ENCODE results near the gene ROS1.
A peak's percentile ranks its signal among the peaks of the same experiment; 100 is the strongest.

ROS1 gene

DNA sequence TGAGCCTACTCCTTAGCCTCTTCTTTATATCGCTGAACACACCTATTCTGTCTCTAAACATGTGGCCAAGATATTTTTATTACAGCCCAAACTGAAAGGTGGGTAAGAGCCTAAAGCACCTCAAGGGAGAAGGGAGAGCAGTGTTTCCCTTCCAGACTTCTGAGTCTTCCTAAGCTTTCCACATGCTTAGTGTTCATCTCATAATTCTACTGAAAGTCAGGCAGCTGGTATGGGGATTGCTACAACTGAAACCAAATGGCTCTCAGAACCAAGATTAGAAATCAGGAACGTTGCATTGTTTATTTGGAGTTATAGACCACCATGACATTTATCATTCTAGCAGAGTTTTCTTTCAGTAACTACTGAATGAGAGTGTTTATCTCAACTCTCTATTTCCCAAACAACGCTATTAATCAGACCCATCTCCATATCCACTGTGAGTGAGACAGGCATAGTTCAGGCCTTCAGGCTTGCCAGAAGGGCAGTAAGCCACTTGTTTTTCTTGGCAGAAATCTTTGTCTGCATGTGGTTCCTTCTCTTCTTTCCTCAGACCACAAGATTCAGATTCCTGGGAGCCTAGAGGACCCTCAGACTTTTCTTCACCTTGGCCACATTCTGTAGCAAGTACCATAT is 137.5 kb downstream of the ROS1 start:
- no peak overlapping the region for H3K4me3 ChIP-seq
- H3K4me1 ChIP-seq = no peaks in the 10 kb centered on the region
- no peaks in the 10 kb centered on the region for H4K20me1 ChIP-seq
- H3K27me3 ChIP-seq = no peaks in the 10 kb centered on the region
- H3K9ac ChIP-seq = no peak overlapping the region
- no peak overlapping the region for H3K4me2 ChIP-seq
- TF ChIP-seq Cebpa-rat (IDR thresholded peaks at IDR 0.05) = no peak
- H3K27ac ChIP-seq = no peak overlapping the region
- no peaks in the 10 kb centered on the region for H3K36me3 ChIP-seq
- no peaks in the 10 kb centered on the region for H3K9me3 ChIP-seq

DNA sequence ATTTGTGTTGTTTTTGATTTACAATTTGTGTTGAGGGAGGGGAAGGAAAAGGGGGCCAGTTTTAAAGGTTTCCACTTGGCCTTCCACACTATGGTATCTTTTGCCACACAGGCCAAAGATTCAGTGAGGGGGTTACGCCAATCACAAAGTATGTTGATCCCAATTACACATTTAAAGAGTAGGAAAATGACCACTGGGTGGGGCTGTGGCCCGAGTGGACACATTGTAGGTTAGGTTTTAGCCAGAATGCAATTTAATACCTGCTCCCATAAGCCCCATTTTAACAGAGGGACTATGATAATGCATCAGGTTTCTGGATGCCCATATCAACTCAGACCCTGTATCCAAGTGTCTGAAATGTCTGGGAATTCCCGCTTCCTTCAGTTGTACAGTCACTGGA is 144.8 kb downstream of the ROS1 start:
- Histone ChIP-seq H3K27ac (no peak overlapping the region), H3K4me3 (no peak overlapping the region), H3K36me3 (no peaks in the 10 kb centered on the region), H3K27me3 (no peaks in the 10 kb centered on the region), H3K9ac (no peak overlapping the region), H3K4me1 (no peaks in the 10 kb centered on the region), H3K4me2 (no peak overlapping the region), H3K9me3 (no peaks in the 10 kb centered on the region), H4K20me1 (no peaks in the 10 kb centered on the region)
- no peak for TF ChIP-seq Cebpa-rat (IDR thresholded peaks at IDR 0.05)

DNA sequence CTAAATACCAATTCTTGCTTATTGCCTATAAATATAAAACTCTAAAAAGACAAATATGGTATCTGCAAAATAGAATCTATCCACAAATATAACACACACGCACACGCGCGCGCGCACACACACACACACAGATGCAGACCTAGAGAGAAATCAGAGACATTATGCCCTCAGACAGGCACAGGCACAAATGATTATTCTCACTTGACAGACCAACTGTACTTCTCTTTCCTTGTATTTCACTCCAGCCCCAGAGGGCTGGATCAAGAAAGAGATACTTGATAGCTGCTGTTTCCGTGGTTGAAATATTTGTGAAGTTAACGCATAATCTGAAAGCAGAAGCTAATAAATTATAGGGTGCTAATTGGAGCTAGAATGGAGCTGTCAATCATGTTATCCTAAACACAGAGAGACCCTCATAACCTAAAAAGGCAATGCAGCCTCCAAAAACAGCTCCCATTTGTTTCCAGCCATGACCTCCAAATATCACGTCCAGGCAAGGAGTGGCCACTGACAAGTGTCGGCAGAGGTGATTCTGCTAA is 148.9 kb downstream of the ROS1 start:
- Histone ChIP-seq H3K9me3 (no peaks in the 10 kb centered on the region), H3K27me3 (no peaks in the 10 kb centered on the region), H3K9ac (no peak overlapping the region), H3K27ac (no peak overlapping the region), H3K4me2 (no peak overlapping the region), H3K4me3 (no peak overlapping the region), H3K36me3 (no peaks in the 10 kb centered on the region), H3K4me1 (peaks cover 8% of the 10 kb centered on the region), H4K20me1 (no peaks in the 10 kb centered on the region)
- TF ChIP-seq Cebpa-rat (IDR thresholded peaks at IDR 0.05) = no peak

DNA sequence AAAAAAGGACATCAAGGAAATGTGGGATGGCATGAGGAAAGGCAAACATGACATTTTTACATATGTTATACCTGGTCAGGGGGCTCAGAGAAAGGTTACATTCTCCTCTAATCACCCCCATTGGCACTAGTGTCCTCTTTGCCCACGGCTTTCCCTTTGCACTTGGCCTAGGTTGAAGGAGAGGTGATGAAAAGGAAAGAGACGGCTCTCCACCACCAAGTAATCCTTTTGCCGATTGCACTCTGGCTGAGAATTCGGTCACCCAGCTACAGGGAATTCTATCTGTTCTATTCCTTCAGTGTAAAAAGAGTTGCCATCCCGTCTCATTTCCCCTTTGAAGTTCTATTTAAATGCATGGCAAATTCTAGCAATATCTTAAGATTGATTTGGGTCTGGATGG is 150.0 kb downstream of the ROS1 start:
- no peak for TF ChIP-seq Cebpa-rat (IDR thresholded peaks at IDR 0.05)
- H3K9me3 ChIP-seq = peaks cover 3% of the 10 kb centered on the region
- no peaks in the 10 kb centered on the region for H4K20me1 ChIP-seq
- H3K4me3 ChIP-seq = no peak overlapping the region
- H3K36me3 ChIP-seq = no peaks in the 10 kb centered on the region
- peaks cover 8% of the 10 kb centered on the region for H3K4me1 ChIP-seq
- H3K4me2 ChIP-seq = no peak overlapping the region
- no peaks in the 10 kb centered on the region for H3K27me3 ChIP-seq
- H3K27ac ChIP-seq = no peak overlapping the region
- H3K9ac ChIP-seq = no peak overlapping the region

DNA sequence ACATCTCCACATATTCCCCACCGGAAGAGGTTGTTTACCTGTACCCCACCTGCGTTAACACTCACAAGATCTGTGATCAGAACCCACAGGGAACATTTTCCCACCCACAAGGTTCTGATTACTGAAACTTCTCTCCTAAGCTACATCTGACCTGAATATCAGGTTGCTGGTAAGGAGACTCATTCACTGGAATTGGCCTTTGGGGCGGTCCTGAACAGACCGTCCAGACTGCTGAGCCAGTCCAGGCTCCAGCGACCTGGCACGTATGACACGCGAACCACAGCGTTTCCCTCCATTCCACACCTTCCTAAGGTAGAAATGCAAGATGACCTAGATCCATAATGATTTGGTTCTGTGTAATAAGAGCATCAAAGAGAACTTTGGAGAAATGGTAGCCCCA is 150.5 kb downstream of the ROS1 start:
- H3K36me3 ChIP-seq = no peaks in the 10 kb centered on the region
- no peak overlapping the region for H3K27ac ChIP-seq
- TF ChIP-seq Cebpa-rat (IDR thresholded peaks at IDR 0.05) = no peak
- H3K9me3 ChIP-seq = peaks cover 8% of the 10 kb centered on the region
- H3K9ac ChIP-seq = no peak overlapping the region
- peaks cover 8% of the 10 kb centered on the region for H3K4me1 ChIP-seq
- H3K4me3 ChIP-seq = no peak overlapping the region
- H3K4me2 ChIP-seq = no peak overlapping the region
- H3K27me3 ChIP-seq = no peaks in the 10 kb centered on the region
- no peaks in the 10 kb centered on the region for H4K20me1 ChIP-seq

DNA sequence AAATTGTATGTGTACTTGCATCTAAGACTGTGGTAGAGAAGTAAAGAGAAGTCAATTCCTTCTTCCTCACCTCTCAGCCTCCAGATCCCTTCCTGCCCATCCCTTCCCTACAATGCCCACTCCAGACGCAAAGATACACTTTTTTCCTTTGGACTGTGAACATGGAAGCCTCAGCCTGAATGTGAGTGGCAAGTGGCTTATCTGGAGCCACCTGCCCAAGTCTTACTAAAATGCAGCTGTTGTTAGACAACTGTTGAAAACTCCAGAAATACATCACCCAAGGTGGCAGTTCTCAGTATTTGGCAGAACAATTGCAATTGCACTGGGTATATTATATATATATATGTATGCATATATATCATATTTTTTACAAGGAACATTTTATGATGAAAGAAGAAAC is 152.9 kb downstream of the ROS1 start:
- Histone ChIP-seq H3K4me1 (peaks cover 8% of the 10 kb centered on the region), H4K20me1 (no peaks in the 10 kb centered on the region), H3K4me3 (no peak overlapping the region), H3K27ac (no peak overlapping the region), H3K4me2 (peak overlapping the region; percentile 47), H3K9ac (no peak overlapping the region), H3K27me3 (peaks cover 5% of the 10 kb centered on the region; the same call in 1 of the 2 replicates), H3K36me3 (no peaks in the 10 kb centered on the region), H3K9me3 (peaks cover 13% of the 10 kb centered on the region)
- no peak for TF ChIP-seq Cebpa-rat (IDR thresholded peaks at IDR 0.05)

DNA sequence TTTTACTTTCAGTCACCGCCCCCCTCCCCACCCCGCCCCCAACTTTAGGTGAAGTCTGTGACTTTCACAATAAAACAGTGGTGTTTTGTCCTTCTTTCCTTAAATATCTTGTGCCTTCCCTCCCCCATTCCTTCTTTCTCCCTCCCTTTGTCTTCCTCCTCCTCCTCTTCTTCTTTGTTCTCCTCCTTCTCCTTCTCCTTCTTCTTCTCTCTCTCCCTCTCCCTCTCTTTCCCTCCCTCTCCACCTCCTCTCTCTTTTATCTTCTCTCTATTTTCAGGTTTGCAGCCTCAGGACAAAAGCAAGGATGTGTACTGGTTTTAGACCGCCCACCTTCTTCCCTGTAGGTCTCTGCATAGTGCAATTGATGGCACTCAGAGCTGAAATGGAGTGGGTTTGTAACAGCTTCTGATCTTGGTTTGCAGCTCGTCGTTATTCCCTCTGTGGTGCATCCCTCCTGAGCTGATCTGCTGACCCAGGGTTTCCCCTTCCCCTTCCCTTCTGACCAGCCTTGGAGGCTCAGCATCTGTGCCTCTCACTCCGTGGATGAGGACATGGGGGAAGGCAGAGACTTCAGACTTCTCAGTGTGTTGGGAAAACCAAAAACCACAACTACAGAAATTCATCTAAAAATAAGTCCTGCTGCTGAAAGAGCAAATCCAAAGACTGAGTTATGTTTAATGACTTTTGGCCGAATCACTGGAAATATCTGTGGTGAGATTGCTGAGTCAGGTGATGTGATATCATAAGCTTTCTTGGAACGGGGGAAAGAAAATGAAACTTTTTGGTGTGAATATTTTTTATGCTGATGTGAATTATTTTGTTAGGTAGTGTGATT is 153.5 kb downstream of the ROS1 start:
- Histone ChIP-seq H3K4me2 (peak overlapping the region; percentile 47), H3K9me3 (peaks cover 13% of the 10 kb centered on the region), H3K27me3 (peaks cover 7% of the 10 kb centered on the region; the same call in 1 of the 2 replicates)

DNA sequence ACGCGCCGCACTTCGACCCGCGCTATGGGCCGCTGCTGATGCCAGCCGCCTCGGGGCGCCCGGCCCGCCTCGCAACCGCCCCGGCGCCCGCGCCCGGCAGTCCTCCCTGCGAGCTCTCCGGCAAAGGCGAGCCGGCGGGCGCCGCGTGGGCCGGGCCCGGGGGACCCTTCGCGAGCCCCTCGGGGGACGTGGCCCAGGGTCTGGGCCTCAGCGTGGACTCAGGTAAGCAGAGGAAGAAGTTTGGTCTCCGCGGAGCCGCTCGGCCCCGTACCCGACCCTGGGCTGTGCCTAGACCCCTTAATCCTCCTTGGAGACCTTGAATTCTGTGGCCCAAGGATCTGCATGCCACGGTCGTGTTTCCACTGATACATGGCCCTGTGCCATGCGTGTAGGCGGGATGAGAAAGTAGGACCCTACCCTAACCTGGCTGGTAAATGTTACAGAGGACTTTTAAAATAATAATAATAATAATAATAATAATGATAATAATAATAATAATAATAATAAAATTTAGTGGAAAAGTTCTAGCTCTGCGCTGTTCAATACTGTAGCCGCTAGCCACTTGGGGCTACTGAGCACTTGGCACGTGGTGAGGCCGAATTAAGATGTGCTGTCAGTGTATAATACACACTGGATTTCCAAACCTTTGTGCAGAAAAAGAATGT is 154.8 kb downstream of the ROS1 start:
- Histone ChIP-seq H3K36me3 (no peaks in the 10 kb centered on the region), H3K27me3 (peaks cover 18% of the 10 kb centered on the region; the same call in 1 of the 2 replicates), H3K4me2 (no peak overlapping the region), H3K4me1 (peaks cover 8% of the 10 kb centered on the region), H3K27ac (no peak overlapping the region), H3K9ac (no peak overlapping the region), H4K20me1 (no peaks in the 10 kb centered on the region), H3K9me3 (peaks cover 14% of the 10 kb centered on the region), H3K4me3 (no peak overlapping the region)
- TF ChIP-seq Cebpa-rat (IDR thresholded peaks at IDR 0.05) = no peak

More for the DNA sequence above, 153.5 kb downstream of the ROS1 start:
- Histone ChIP-seq H3K36me3 (no peaks in the 10 kb centered on the region), H3K4me3 (no peak overlapping the region), H3K4me1 (peaks cover 8% of the 10 kb centered on the region), H4K20me1 (no peaks in the 10 kb centered on the region), H3K27ac (no peak overlapping the region), H3K9ac (no peak overlapping the region)
- TF ChIP-seq Cebpa-rat (IDR thresholded peaks at IDR 0.05) = no peak

DNA sequence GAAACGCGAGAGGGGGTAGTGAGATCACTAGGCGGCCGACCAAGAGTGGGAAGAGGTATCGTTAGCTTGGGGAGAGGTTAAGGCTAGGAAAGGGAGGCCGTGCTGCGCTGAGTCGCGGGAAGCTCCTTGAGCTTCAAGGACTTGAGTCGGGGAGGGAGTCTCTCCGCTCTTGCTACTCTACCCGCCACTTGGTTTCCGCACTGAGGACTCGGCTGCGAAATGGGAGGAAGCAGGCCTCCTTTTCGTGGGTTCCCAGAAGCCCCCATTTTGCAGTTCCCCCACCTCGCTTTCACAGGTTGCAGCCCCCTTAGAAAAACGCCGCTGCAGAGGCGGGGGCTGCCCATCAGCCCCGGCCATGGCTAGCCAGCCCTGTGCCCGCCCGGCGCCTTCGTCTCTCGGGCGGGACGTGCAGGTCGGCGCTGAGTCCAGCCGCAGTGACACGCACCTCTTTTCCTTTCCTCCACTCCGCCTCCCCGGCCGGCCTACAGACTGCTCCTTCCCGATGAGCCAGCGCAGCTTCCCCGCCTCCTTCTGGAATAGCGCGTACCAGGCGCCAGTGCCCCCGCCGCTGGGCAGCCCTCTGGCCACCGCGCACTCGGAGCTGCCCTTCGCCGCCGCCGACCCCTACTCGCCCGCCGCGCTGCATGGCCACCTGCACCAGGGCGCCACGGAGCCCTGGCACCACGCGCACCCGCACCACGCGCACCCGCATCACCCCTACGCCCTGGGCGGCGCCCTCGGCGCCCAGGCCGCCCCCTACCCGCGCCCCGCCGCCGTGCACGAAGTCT is 155.5 kb downstream of the ROS1 start:
- peaks cover 18% of the 10 kb centered on the region; the same call in 1 of the 2 replicates for H3K27me3 ChIP-seq
- TF ChIP-seq Cebpa-rat (IDR thresholded peaks at IDR 0.05) = no peak
- peaks cover 8% of the 10 kb centered on the region for H3K4me1 ChIP-seq
- no peak overlapping the region for H3K4me2 ChIP-seq
- no peaks in the 10 kb centered on the region for H4K20me1 ChIP-seq
- H3K27ac ChIP-seq = no peak overlapping the region
- H3K4me3 ChIP-seq = no peak overlapping the region
- H3K9me3 ChIP-seq = peaks cover 20% of the 10 kb centered on the region
- H3K36me3 ChIP-seq = no peaks in the 10 kb centered on the region
- H3K9ac ChIP-seq = no peak overlapping the region
